ENCODE measurements around the gene LRR1. TPM values are rescaled to one million over a fixed set of nuclear protein-coding genes. Genes with fewer than 3 reads are reported as not detected.

The LRR1 gene
- total RNA-seq, 2 donors from 2014 or later = 7.0 to 8.4 TPM

DNA sequence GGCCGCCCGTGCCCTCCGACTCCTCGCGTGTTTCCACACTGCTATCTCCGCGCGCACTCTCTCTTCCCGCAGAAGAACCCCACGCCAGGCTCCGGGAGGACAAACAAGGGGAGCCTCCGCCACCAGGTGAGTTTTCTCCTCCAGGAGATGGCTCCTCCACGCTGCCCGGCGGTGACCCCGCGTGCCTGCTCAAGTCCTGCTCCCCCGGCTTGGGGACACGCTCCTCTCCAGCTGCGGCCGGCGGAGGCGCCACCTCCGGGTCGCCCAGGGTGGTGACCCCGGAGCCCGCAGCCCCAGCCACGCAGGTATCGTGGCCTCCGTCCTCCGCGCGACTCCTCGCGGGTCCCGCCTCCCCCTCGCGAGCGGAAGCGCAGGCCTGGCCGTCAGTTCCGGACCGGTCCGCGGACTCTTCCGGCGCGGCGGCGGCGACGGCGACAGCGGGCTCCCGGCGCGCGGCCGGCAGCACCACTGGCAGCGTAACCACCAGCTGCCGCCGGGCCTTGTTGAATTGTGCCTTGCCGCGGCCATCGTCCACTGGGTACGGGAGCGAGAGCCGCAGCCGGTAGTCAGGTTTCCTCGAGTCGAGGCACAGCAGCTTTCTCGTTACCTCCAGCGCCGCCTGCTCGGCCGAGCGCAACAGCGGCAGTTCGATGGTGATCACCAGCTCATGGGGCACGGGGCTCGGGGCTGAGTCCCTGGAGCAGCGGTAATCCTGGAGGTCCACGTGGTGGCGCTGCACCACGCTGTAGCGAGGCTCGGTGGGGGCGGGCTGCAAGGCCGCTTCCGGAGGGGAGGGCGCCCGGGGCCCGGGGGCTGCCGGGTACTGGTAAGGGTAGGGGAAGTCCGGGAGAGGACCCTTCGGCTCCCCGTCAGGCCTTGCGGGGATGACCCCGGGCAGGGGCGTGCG, 35.2 kb downstream of the LRR1 start:
- 1% methylated on average over 33 of the region's 101 CpGs for WGBS
- Histone ChIP-seq H3K27me3 (replicated peaks; ENCODE audit: insufficient read depth) (no peaks in the 10 kb centered on the region), H3K9me3 (no peaks in the 10 kb centered on the region), H3K27ac (peak overlapping the region; percentile 94 to 96), H3K36me3 (no peaks in the 10 kb centered on the region), H3K4me1 (replicated peaks) (no peaks in the 10 kb centered on the region), H3K4me3 (peak overlapping the region; percentile 75 to 90)
- peak; percentile 72 for TF ChIP-seq POLR2AphosphoS5 (IDR thresholded peaks at IDR 0.05)
- TF ChIP-seq POLR2A (IDR thresholded peaks at IDR 0.05) = peak; percentile 36
- TF ChIP-seq, protein P1, sequence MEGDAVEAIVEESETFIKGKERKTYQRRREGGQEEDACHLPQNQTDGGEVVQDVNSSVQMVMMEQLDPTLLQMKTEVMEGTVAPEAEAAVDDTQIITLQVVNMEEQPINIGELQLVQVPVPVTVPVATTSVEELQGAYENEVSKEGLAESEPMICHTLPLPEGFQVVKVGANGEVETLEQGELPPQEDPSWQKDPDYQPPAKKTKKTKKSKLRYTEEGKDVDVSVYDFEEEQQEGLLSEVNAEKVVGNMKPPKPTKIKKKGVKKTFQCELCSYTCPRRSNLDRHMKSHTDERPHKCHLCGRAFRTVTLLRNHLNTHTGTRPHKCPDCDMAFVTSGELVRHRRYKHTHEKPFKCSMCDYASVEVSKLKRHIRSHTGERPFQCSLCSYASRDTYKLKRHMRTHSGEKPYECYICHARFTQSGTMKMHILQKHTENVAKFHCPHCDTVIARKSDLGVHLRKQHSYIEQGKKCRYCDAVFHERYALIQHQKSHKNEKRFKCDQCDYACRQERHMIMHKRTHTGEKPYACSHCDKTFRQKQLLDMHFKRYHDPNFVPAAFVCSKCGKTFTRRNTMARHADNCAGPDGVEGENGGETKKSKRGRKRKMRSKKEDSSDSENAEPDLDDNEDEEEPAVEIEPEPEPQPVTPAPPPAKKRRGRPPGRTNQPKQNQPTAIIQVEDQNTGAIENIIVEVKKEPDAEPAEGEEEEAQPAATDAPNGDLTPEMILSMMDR (IDR thresholded peaks at IDR 0.05) = peak; percentile 79 to 91 (median 90)
- intact Hi-C loops (cut with DNase I) = loop anchor here (1.0 to 5.0 kb wide), 3 partner anchors 59 to 218 kb away; partner anchors contain the start of genes KLHDC1 and NEMF
- DNase-seq (ENCODE audit: low spot score) = peak; percentile 91

DNA sequence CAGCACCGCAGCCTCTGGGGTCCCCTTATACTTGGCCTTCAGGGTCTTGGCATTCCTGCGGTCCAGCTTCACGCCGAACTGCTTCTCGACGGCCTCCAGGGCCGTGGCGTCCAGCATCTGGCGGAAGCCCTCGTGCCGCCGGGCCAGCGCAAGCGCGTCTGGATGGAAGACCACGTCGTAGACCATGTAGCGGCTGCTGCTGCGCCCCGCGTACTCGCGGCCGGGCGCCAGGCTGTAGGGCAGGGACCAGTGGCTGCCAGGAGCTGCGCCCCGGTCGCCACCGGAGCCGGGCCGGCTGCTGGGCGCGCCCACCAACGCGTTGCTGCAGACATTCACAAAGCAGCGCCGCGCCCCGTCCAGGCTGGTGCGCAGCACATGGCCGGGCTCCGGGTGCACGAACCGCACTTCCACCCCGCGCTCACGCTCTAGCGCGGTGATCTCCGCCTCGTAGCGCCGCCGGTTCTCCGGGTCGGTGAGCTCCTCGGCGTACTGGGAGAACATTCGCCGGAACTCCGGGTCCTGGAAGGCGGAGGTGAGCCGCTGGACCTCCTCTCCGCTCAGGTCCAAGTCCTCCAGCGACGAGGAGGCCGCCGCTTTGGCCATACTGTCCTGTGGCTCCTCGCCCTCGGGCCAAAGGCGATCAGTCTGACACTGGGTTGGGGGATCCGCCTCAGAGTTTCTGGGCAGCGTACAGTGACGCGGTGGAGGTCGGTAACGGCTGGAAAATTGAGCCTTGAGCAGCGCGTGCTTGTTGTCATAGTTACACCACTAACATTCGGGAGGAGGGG, 36.0 kb downstream of the LRR1 start, which contains the start of gene DNAAF2:
Gene DNAAF2 (minus strand): TSS at position 698 of the 788 bp plus-strand sequence. CDS start 95 bp downstream, at position 603.
- WGBS = under 1% methylated on average over 75 of the region's 80 CpGs
- intact Hi-C loops (cut with DNase I) = loop anchor here (1.0 to 5.0 kb wide), 3 partner anchors 59 to 218 kb away; partner anchors contain the start of genes KLHDC1 and NEMF
- Histone ChIP-seq H3K27ac (peak within 1 kb of the TSS; percentile 94 to 96), H3K27me3 (replicated peaks; ENCODE audit: insufficient read depth) (no peaks in the 10 kb centered on the region), H3K4me3 (peak within 1 kb of the TSS; percentile 75 to 90), H3K4me1 (replicated peaks) (no peaks in the 10 kb centered on the region), H3K9me3 (no peaks in the 10 kb centered on the region), H3K36me3 (no peaks in the 10 kb centered on the region)
- peak; percentile 34 for TF ChIP-seq POLR2AphosphoS5 (IDR thresholded peaks at IDR 0.05)
- TF ChIP-seq, protein P1 (IDR thresholded peaks at IDR 0.05) = no peak
- peak; percentile 58 for DNase-seq (ENCODE audit: low spot score)

DNA sequence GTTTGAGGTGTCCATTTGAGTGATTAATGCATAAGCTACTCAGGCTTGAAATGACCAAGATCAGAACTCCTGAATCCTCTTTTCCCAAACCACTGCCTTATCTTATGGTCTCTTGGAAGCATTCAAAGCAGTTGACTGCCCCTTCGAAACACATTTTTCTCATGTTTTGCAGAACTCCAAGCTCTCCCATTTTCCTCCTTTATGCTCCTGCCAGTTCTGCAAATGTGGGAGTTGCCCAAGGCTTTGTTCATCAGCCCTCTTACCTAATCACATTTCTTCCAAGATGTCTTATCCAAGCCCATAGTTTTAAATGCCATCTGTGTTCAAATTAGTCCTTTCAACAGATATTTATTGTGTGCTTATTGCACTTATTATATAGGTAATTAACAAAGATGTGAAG, 38.1 kb downstream of the LRR1 start:
- Histone ChIP-seq H3K27ac (no peak overlapping the region), H3K4me3 (no peak overlapping the region), H3K9me3 (no peaks in the 10 kb centered on the region), H3K4me1 (replicated peaks) (no peaks in the 10 kb centered on the region), H3K36me3 (no peaks in the 10 kb centered on the region), H3K27me3 (replicated peaks; ENCODE audit: insufficient read depth) (no peaks in the 10 kb centered on the region)
- intact Hi-C loops (cut with DNase I) = no loop called here
- TF ChIP-seq, protein P1 (IDR thresholded peaks at IDR 0.05) = no peak
- TF ChIP-seq POLR2AphosphoS5 (IDR thresholded peaks at IDR 0.05) (no peak), POLR2A (IDR thresholded peaks at IDR 0.05) (no peak)
- DNase-seq (ENCODE audit: low spot score) = no peak
- WGBS = 93% methylated on average over 1 of the region's 1 CpG

DNA sequence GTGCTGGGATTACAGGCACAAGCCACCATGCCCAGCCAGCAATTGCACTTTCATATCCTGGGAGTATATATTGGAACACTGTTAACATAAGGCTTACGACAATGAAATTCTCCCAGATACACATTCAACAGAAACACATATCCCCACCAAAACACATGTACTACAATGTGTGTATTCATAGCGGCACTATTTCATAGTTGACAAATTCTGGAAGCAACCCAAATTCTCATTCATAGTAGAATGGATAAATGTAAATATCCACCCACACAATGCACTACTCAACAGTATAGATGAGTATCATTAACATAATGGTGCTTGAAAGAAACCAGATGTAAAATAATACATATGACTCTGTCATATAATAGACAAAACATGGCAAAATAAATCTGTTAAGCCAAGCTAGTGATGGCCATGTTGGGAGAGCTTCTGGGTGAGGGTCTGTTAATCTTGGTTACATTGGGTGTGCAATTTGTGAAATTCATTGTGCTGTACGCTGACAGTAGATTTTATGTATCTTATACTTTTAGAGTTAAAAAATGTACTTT, 38.9 kb downstream of the LRR1 start:
- intact Hi-C loops (cut with DNase I) = no loop called here
- Histone ChIP-seq H3K27ac (no peak overlapping the region), H3K9me3 (no peaks in the 10 kb centered on the region), H3K4me1 (replicated peaks) (no peaks in the 10 kb centered on the region), H3K27me3 (replicated peaks; ENCODE audit: insufficient read depth) (no peaks in the 10 kb centered on the region), H3K36me3 (no peaks in the 10 kb centered on the region), H3K4me3 (no peak overlapping the region)
- TF ChIP-seq POLR2AphosphoS5 (IDR thresholded peaks at IDR 0.05) (no peak), POLR2A (IDR thresholded peaks at IDR 0.05) (no peak)
- TF ChIP-seq, protein P1 (IDR thresholded peaks at IDR 0.05) = no peak
- DNase-seq (ENCODE audit: low spot score) = no peak
- WGBS = 74% methylated on average over 3 of the region's 3 CpGs
